ENCODE results near the gene CAPZB. TPM values are rescaled to one million over a fixed set of nuclear protein-coding genes. Genes with fewer than 3 reads are reported as not detected.

CAPZB gene
- total RNA-seq, 1 experiment from 2014 or later = 99.7 TPM

DNA sequence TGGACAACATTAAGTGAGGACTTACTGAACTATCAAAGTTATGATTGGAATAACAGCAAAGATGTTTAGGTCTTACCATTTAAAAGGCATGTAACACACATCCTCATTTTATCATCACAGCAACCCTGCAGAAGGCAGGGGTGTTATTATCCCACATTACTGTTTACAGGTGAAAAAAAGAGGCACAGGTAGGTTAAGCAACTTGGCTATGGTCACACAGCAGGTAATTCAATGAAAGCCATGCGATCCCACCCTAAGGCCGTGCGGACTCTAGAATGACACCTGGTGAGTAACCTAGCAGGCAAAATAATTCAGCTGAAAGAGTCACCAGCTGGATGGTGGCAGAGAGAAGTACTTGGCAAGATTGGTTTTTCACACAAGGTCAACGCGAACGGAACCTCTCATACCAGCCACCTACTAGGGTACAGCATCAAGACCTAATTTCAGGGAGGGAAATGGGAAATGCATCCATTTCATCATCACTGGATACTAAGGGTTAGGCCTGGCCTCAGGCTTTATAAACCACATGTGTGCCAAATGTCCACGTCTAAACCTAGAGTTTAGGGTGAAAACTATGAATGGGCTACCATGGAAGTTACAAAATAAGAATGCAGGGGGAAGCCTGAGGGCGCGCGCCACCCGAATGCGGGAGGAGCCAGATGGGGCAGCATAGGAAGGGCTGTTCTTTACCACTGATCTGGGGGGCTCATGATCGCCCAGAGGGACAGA lies 88.0 kb downstream of the CAPZB start:
- H3K27me3 ChIP-seq = no peaks in the 10 kb centered on the region
- H3K36me3 ChIP-seq = no peaks in the 10 kb centered on the region
- H3K9me3 ChIP-seq (replicated peaks) = no peaks in the 10 kb centered on the region
- no peak overlapping the region for H3K27ac ChIP-seq
- no peaks in the 10 kb centered on the region for H3K4me1 ChIP-seq
- DNase-seq = no peak
- no peak overlapping the region for H3K4me3 ChIP-seq

DNA sequence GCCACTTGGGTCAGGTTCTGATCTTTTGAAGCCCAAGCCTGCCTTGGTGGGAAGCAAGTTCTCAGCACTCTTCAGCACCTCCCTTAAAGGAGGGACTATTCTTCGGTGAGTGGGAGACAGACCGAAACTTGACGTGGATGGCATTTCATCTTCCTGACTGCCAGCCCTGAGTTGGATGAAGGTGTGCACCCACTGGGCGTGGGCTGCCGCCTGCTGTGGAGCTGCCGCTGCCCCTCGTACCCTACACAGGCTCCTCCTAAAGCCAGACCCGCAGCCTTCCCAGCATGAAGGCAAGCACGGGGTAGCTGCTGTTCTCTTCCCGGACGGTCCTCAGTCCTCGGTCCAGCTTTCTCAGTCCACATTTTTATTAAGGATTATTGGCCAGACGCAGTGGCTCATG lies 89.1 kb downstream of the CAPZB start:
- peaks cover 5% of the 10 kb centered on the region for H3K4me1 ChIP-seq
- H3K27ac ChIP-seq = no peak overlapping the region
- no peaks in the 10 kb centered on the region for H3K27me3 ChIP-seq
- no peaks in the 10 kb centered on the region for H3K36me3 ChIP-seq
- no peak overlapping the region for H3K4me3 ChIP-seq
- no peaks in the 10 kb centered on the region for H3K9me3 ChIP-seq (replicated peaks)
- no peak for DNase-seq

DNA sequence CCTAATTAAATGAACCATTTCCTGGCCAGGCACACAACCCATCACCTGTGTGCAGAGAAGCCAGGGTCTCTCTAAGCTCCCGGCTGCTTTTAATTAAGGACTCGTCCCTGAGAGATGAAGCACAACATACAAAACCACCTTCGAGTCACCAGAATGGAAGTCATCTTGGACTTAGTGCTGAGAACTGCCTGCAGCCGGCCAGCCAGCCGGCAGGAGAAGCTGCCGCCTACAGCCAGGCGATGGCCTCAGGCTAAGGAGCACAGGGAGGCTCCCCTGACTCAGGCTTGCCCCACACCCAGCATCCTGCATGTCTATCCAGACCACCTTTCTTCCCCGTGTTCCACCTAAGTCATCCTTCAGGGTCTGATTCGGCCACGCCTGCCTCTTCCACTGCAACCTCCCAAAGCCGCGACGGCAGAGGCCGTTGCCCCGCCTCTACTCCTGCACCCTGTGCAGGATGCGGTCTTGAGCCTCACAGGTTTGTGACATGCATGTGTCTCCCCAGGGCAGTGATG lies 89.6 kb downstream of the CAPZB start:
- Histone ChIP-seq H3K4me1 (peaks cover 10% of the 10 kb centered on the region), H3K27ac (no peak overlapping the region), H3K4me3 (no peak overlapping the region), H3K9me3 (replicated peaks) (no peaks in the 10 kb centered on the region), H3K36me3 (no peaks in the 10 kb centered on the region), H3K27me3 (no peaks in the 10 kb centered on the region)
- no peak for DNase-seq

DNA sequence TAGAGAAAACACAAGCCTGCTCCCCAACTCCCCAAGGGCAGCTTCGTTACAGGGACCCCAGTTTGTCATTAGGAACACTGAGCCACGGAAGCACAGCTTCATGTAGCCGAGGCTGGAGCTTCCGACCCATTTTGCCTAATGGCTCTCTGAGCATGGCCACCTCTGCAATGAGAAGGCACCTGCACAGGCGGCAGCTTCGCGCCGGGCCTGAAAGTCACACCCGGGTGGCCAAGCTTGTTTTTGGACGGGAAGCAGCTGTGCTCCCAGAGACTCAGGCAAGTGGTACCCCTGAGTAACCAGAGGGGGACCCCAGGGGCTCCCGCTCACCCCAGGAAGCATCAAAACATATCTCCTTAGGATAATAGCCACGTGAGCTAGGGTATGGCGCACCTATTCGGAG lies 92.3 kb downstream of the CAPZB start:
- Histone ChIP-seq H3K27ac (no peak overlapping the region), H3K9me3 (replicated peaks) (no peaks in the 10 kb centered on the region), H3K27me3 (no peaks in the 10 kb centered on the region)

DNA sequence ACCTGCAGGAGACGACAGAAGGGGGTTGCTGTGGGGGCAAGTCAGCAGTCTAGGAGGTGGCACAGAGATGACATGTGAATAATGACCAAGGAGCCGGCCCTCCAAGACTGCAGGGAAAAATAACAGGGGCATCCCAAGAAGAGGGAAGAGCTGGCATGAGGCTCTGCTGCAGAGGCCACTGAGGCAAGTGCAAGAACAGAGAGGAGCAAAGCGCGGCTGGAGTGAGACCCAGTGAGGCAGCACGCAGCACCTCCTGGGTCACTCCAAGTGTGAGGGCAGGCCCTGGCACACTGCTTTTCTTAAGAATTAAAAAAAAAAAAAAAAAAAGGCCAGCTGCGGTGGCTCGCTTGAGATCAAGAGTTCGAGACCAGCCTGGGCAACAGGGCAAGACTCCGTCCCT lies 93.1 kb downstream of the CAPZB start:
- Histone ChIP-seq H3K27ac (no peak overlapping the region), H3K9me3 (replicated peaks) (no peaks in the 10 kb centered on the region)

More for the DNA sequence above, 92.3 kb downstream of the CAPZB start:
- no peak overlapping the region for H3K4me3 ChIP-seq
- peaks cover 20% of the 10 kb centered on the region for H3K4me1 ChIP-seq
- no peak for DNase-seq
- H3K36me3 ChIP-seq = no peaks in the 10 kb centered on the region

DNA sequence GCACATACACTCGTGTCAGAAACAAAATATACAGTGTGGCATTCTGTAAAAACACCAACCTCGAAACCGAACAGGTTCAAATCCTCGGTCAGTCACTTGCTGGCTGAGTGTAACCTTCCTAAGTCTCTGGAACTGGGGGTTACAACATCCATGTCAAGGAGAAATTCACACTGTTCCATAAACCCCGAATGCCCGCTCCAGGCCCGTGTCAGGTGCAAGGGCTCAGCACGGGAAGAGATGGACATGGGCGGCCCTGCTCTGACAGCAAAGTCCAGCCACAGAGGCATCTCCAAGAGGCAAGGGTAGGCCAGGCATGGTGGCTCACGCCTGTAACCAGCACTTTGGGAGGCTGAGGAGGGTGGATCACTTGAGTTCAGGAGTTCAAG lies 93.8 kb downstream of the CAPZB start:
- Histone ChIP-seq H3K9me3 (replicated peaks) (no peaks in the 10 kb centered on the region), H3K4me1 (peaks cover 20% of the 10 kb centered on the region), H3K4me3 (0 out of 2 replicates have a peak overlapping the region, but pooled peaks have one; percentile 16), H3K36me3 (no peaks in the 10 kb centered on the region), H3K27me3 (no peaks in the 10 kb centered on the region), H3K27ac (no peak overlapping the region)
- no peak for DNase-seq

More for the DNA sequence above, 93.1 kb downstream of the CAPZB start:
- H3K4me3 ChIP-seq = no peak overlapping the region
- no peak for DNase-seq
- no peaks in the 10 kb centered on the region for H3K27me3 ChIP-seq
- no peaks in the 10 kb centered on the region for H3K36me3 ChIP-seq
- H3K4me1 ChIP-seq = peaks cover 20% of the 10 kb centered on the region

DNA sequence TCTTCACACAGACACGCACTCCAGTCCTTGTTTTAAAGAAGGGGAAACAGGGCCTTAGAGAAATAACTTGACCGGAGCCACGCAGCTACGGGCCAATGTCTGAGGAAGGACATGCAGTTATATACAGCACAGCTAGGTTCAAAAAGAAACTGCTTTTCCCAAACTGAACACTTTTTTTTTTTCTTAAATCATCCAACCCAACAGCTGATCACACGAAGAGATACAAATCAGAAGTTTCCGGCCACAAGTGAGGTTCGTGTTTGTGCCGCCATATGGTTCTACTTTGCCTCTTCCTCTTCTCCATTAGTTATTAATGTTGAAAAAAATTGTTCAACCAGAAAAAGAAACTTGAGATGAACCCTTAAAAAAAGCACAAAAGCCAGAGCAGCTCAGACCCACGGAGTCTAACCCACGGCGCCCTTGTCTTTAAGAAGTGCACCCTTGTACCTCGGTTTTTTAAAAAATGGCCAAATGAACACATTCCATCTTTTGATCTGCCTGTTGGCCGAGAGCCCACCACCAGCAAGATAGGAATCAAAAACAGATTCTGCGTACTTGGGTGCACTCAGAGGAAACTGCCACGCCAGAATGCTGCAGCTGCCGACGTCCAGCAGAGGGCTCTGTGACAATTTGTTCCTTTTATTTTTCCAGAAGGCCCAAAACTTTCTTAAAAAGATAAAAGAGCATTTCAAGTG lies 94.3 kb downstream of the CAPZB start:
- H3K4me3 ChIP-seq = peak overlapping the region; percentile 16; the same call in 1 of the 2 replicates
- peaks cover 20% of the 10 kb centered on the region for H3K4me1 ChIP-seq
- H3K27ac ChIP-seq = peak overlapping the region; percentile 27; the same call in 1 of the 2 replicates
- no peaks in the 10 kb centered on the region for H3K36me3 ChIP-seq
- no peaks in the 10 kb centered on the region for H3K27me3 ChIP-seq
- peak; percentile 70 to 78 for DNase-seq
- H3K9me3 ChIP-seq (replicated peaks) = no peaks in the 10 kb centered on the region

DNA sequence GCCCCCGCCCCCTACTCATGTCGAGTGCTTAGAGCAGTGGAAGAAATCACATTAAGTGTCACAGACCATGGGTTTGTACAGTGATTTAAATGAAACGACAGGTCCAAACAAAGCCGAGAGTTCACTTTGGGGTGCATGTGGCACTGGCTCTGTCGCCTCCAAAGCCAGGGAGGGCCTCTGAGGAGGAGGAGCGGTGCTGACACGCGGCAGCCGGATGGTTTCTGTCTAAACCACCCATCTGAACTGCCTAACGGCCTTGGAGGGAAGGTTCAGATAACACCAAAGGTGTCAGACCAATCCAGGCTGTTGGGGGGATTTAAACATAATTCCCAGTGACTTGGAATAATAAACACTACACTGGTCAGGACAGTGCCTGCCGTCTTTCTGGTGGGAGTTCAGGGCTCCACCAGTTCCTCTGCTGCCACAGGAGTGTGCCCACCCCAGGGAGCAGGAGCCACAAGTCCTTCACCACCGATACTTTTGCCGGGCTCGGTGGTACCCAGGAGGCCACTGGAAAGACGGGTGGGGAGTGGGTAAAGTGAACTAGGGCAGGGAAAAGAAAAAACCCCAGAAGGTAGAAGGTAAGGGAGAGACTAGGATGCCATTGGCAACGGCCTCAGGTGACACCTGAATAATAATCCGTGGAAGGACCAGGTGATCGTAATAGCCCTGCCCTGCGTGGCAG lies 95.0 kb downstream of the CAPZB start:
- peaks cover 20% of the 10 kb centered on the region for H3K4me1 ChIP-seq

DNA sequence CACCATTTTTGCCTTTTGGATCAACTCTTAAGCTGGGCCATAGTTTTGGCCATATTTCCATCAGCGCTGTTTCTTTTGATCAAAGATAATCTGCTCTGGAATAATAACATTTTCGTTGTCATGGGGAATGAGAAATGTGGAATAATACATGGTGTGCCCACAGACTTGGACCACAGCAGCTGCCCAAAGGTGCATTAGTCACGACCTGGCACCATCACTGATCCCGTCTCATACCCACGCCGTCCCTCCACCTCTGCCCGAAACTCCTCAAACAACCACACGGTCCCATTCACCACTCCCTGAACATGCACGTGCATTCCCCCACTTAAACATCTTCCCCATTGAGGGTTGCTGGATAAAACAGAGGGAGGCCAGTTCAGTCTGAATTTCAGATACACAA lies 96.4 kb downstream of the CAPZB start:
- peaks cover 20% of the 10 kb centered on the region for H3K4me1 ChIP-seq
- no peaks in the 10 kb centered on the region for H3K9me3 ChIP-seq (replicated peaks)
- H3K4me3 ChIP-seq = no peak overlapping the region
- no peak for DNase-seq
- H3K27ac ChIP-seq = no peak overlapping the region
- H3K36me3 ChIP-seq = peaks cover 8% of the 10 kb centered on the region; the same call in 1 of the 2 replicates
- no peaks in the 10 kb centered on the region for H3K27me3 ChIP-seq

More for the DNA sequence above, 95.0 kb downstream of the CAPZB start:
- no peak overlapping the region for H3K4me3 ChIP-seq
- H3K27me3 ChIP-seq = no peaks in the 10 kb centered on the region
- peaks cover 4% of the 10 kb centered on the region; the same call in 1 of the 2 replicates for H3K36me3 ChIP-seq
- peak overlapping the region; percentile 27; the same call in 1 of the 2 replicates for H3K27ac ChIP-seq
- no peaks in the 10 kb centered on the region for H3K9me3 ChIP-seq (replicated peaks)
- peak in 1 of 2 experiments; percentile 40 for DNase-seq

DNA sequence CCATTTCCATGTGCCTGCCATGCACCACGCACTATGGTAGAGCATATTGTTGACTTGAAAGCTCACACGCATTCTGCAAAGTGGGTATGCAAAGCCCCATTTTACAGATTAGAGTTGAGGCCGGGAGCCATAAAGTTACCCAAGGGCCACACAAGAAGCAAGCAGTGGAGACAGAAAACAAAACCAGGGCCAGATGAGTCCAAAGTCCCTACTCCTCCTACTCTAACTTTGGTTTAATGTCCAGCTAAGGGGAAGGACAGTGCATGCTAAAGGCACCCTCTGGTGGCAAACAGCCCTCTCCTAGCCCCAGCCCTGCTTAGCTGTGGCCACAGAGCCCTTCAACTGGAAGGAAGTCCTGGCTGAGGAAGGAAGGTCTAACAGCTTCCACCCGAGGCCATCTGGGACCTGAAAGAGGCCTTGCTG lies 98.3 kb downstream of the CAPZB start:
- Histone ChIP-seq H3K27ac (no peak overlapping the region), H3K27me3 (no peaks in the 10 kb centered on the region), H3K36me3 (peaks cover 8% of the 10 kb centered on the region; the same call in 1 of the 2 replicates), H3K4me1 (peaks cover 20% of the 10 kb centered on the region), H3K9me3 (replicated peaks) (no peaks in the 10 kb centered on the region), H3K4me3 (no peak overlapping the region)
- DNase-seq = no peak

DNA sequence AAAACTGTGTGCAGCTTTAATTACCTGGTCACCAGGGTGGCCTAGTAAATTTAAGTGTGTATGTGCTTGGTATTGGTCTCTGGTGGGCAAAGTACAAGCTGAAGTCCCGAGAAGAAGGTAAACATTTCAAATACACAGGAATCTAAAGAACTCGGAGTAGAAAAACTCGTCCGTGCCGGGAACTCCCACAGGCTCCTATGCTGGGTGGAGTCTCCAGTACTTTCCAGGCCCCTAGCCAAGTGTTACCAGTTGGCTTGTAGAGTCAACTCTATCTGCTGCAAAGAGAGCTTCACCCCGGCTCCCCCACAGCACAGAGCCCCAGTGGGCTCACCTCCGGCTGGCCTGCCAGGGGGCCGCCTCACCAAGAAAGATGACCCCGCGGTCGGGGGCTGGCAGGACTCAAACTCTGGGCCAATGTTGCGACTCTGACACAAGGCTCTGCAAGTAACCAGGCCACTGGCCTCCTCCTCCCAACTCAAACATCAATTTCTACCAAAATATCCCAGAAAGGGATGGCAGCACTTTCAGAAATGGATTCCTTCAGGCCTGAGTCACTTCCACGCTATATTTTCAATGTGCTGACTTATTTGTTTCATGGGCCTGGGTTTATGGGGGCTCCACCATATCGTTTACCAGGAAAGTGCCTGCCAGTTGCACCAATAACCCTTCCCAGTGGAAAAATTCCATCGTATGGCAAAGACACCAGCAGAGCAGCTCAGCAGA lies 99.3 kb downstream of the CAPZB start:
- peaks cover 13% of the 10 kb centered on the region for H3K4me1 ChIP-seq
- peaks cover 8% of the 10 kb centered on the region; the same call in 1 of the 2 replicates for H3K36me3 ChIP-seq
- DNase-seq = no peak
- H3K27me3 ChIP-seq = no peaks in the 10 kb centered on the region
- H3K4me3 ChIP-seq = no peak overlapping the region
- no peaks in the 10 kb centered on the region for H3K9me3 ChIP-seq (replicated peaks)
- no peak overlapping the region for H3K27ac ChIP-seq

DNA sequence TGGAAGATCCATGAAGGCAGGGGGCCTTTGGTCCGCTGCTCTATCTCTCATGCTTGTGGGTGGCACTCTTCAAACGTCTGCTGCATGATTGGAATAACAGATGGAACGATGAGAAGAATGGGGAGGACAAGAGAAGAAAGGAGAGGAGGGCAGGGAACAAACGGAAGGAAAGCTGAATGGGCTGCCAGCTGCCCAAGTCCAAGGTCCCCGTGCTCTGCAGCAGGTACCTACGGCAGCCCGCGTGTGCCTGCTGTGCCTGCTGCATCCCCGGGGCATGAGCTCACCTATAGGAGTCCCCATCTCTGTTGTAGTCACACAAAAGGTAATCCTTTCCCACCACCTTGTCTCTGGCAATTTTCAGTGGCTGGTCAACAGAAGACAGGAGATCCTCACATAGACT lies 100.1 kb downstream of the CAPZB start:
- peaks cover 5% of the 10 kb centered on the region; the same call in 1 of the 2 replicates for H3K4me1 ChIP-seq
- DNase-seq = no peak
- H3K4me3 ChIP-seq = no peak overlapping the region
- no peak overlapping the region for H3K27ac ChIP-seq
- no peaks in the 10 kb centered on the region for H3K27me3 ChIP-seq
- no peaks in the 10 kb centered on the region for H3K9me3 ChIP-seq (replicated peaks)
- peaks cover 8% of the 10 kb centered on the region; the same call in 1 of the 2 replicates for H3K36me3 ChIP-seq

DNA sequence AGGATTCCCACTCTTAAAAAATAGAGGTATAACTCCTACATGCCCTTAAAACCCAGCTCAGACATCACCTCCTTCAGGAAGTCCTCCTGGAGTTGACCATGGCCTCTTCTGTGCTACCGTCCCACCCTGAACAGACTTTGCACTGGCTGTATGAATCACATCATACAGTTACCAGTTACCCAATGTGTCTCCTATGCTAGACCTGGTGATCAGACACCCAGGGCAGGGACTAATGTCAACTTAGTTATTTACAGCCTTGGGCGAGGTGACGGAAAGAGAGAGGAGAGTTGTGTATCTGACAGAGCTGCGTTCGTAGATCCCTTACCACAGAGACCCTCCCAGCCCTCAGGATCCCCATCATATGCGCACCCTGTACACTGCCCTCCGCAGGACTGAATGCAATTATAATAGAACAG lies 100.6 kb downstream of the CAPZB start:
- Histone ChIP-seq H3K9me3 (replicated peaks) (no peaks in the 10 kb centered on the region), H3K27me3 (no peaks in the 10 kb centered on the region), H3K27ac (no peak overlapping the region), H3K4me1 (0 out of 2 replicates have a peak, but pooled peaks cover under 1% of the 10 kb centered on the region), H3K36me3 (peaks cover 8% of the 10 kb centered on the region; the same call in 1 of the 2 replicates), H3K4me3 (no peak overlapping the region)
- DNase-seq = no peak

DNA sequence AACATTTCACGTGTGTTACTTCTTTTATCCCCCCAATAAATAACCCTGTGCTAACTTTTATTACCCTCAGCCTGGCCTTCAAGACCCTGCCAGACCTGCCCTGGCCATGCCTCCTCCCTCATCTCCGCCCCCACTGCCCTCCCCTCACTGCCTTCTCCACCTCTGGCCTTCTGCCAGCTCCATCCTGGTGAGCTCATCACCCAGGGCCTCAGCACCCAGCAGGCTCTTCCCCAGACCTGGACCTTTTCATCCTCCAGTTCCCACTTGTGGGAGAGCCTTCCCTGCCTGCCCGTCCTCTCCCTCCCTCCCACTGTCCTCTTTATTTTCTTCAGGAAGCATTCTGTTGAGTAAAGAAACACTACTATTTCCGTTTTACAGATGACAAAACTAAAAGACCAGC lies 101.2 kb downstream of the CAPZB start:
- H3K4me3 ChIP-seq = no peak overlapping the region
- H3K27me3 ChIP-seq = no peaks in the 10 kb centered on the region
- H3K27ac ChIP-seq = no peak overlapping the region
- no peaks in the 10 kb centered on the region for H3K9me3 ChIP-seq (replicated peaks)
- no peaks in the 10 kb centered on the region for H3K4me1 ChIP-seq
- H3K36me3 ChIP-seq = peaks cover 10% of the 10 kb centered on the region; the same call in 1 of the 2 replicates
- DNase-seq = peak; percentile 41 to 53
